OCI-LY3 (cell line): ENCODE measurements around the gene KRTAP5-1.
"Not testable (repeated sequence)": the region's sequence is repeated elsewhere in the genome, so short reads cannot be mapped to it uniquely, and the experiment has no call there.

Experiments used
- H2AFZ ChIP-seq: fragments of 200-600, 300-600 bp; shearing (Covaris generic); 2 replicates; pipeline ENCODE4 v1.6.0; 2014; ENCODE audit warnings: antibody characterized with exemption, low read depth, low read length
- H3K27ac ChIP-seq: fragments of 200-600, 300-600 bp; sonication (generic); 2 replicates; pipeline ENCODE4 v1.5.1; 2014; ENCODE audit warnings: mild to moderate bottlenecking, low read length, moderate library complexity, mixed read lengths
- H3K27me3 ChIP-seq: fragments of 200-600, 300-600 bp; sonication (generic); 2 replicates; pipeline ENCODE4 v1.6.1; 2014; ENCODE audit warnings: low read depth, low read length, mixed read lengths
- H3K36me3 ChIP-seq: fragments of 200-600, 300-600 bp; sonication (generic); replicated peaks from 2 replicates; pipeline ENCODE3; 2014; ENCODE audit warnings: low read depth, low read length, mixed read lengths
- H3K4me1 ChIP-seq: fragments of 300-600, 200-600 bp; sonication (generic); 2 replicates; pipeline ENCODE4 v1.6.1; 2014; ENCODE audit warnings: low read length, mixed read lengths
- H3K4me2 ChIP-seq: fragments of 200-600, 300-600 bp; sonication (generic); 2 replicates; pipeline ENCODE4 v1.6.1; 2014; ENCODE audit warnings: low read length, mixed read lengths
- H3K4me3 ChIP-seq: fragments of 300-600, 200-600 bp; sonication (generic); 2 replicates; pipeline ENCODE4 v1.5.1; 2014; ENCODE audit warnings: antibody characterized with exemption, mild to moderate bottlenecking, low read length, moderate library complexity
- H3K79me2 ChIP-seq: fragments of 300-600, 200-600 bp; shearing (Covaris generic); 2 replicates; pipeline ENCODE4 v1.6.1; 2014; ENCODE audit warnings: mild to moderate bottlenecking, low read length, mixed read lengths
- H3K9ac ChIP-seq: fragments of 300-600, 200-600 bp; shearing (Covaris generic); 2 replicates; pipeline ENCODE4 v1.6.0; 2014; ENCODE audit warnings: mild to moderate bottlenecking, low read length, moderate library complexity
- H3K9me3 ChIP-seq: fragments of 200-600, 300-600 bp; shearing (Covaris generic); 2 replicates; pipeline ENCODE4 v1.6.1; 2014; ENCODE audit warnings: low read length, mixed read lengths; ENCODE audit not compliant: insufficient read depth
- H4K20me1 ChIP-seq: fragments of 200-600, 300-600 bp; sonication (generic); 2 replicates; pipeline ENCODE4 v1.6.1; 2016; ENCODE audit warnings: low read length, mixed read lengths; ENCODE audit not compliant: insufficient read depth
- CTCF ChIP-seq: fragments of 200-600, 300-600 bp; sonication (generic); IDR thresholded peaks from 2 replicates; pipeline ENCODE4 v1.5.1; 2014; ENCODE audit warnings: antibody characterized with exemption, low read length, low read depth
- EZH2phosphoT487 ChIP-seq: fragments of 200-600 bp; shearing (Covaris generic); IDR thresholded peaks from 2 replicates; pipeline ENCODE4 v1.6.1; 2018; ENCODE audit warnings: antibody characterized with exemption, mixed run types, low read depth

KRTAP5-1 gene

GRCh38 chr11:1598816-1599215 is 13.7 kb upstream of the KRTAP5-1 start:
- H3K9me3 ChIP-seq: no peaks in the 10 kb centered on the region
- no peak overlapping the region for H3K9ac ChIP-seq
- H3K36me3 ChIP-seq: no peaks in the 10 kb centered on the region
- H3K4me2 ChIP-seq: no peak overlapping the region
- no peaks in the 10 kb centered on the region for H3K79me2 ChIP-seq
- H3K27ac ChIP-seq: no peak overlapping the region
- TF ChIP-seq CTCF: no peak
- TF ChIP-seq EZH2phosphoT487: no peak
- peaks cover 71% of the 10 kb centered on the region for H3K27me3 ChIP-seq
- no peak overlapping the region for H2AFZ ChIP-seq
- H3K4me1 ChIP-seq: peaks cover 9% of the 10 kb centered on the region
- H4K20me1 ChIP-seq: no peaks in the 10 kb centered on the region
- H3K4me3 ChIP-seq: no peak overlapping the region

- not testable (repeated sequence) for H3K4me2 ChIP-seq, H3K27ac ChIP-seq
- peaks cover 70% of the 10 kb centered on the region for H3K27me3 ChIP-seq
Measured at GRCh38 chr11:1598406-1598805, 13.3 kb upstream of the KRTAP5-1 start.

GRCh38 chr11:1597994-1598380 is 12.9 kb upstream of the KRTAP5-1 start, which contains the start of gene KRTAP5-2:
Gene KRTAP5-2, minus strand, starts transcription at chr11:1598294. Its CDS starts 44 bp downstream, at chr11:1598250.
- Histone ChIP-seq H2AFZ (no peak within 1 kb of the TSS), H3K4me2 (no peak within 1 kb of the TSS), H4K20me1 (no peaks in the 10 kb centered on the region), H3K9me3 (no peaks in the 10 kb centered on the region), H3K27me3 (peaks cover 67% of the 10 kb centered on the region), H3K36me3 (no peaks in the 10 kb centered on the region), H3K4me3 (no peak within 1 kb of the TSS), H3K79me2 (no peaks in the 10 kb centered on the region), H3K4me1 (peaks cover 9% of the 10 kb centered on the region), H3K9ac (no peak within 1 kb of the TSS), H3K27ac (no peak within 1 kb of the TSS)
- TF ChIP-seq CTCF: no peak
- TF ChIP-seq EZH2phosphoT487: no peak

More at GRCh38 chr11:1598406-1598805, 13.3 kb upstream of the KRTAP5-1 start:
- not testable (repeated sequence) for H3K4me1 ChIP-seq, H3K79me2 ChIP-seq, H2AFZ ChIP-seq, H3K9ac ChIP-seq, H3K4me3 ChIP-seq, H4K20me1 ChIP-seq, H3K36me3 ChIP-seq, H3K9me3 ChIP-seq

- Histone ChIP-seq H2AFZ (no peak overlapping the region), H3K27ac (no peak overlapping the region), H3K79me2 (no peaks in the 10 kb centered on the region), H3K9ac (no peak overlapping the region), H3K27me3 (peaks cover 68% of the 10 kb centered on the region), H3K4me2 (no peak overlapping the region), H3K36me3 (no peaks in the 10 kb centered on the region), H3K4me1 (peaks cover 9% of the 10 kb centered on the region), H3K4me3 (no peak overlapping the region), H4K20me1 (no peaks in the 10 kb centered on the region), H3K9me3 (no peaks in the 10 kb centered on the region)
- TF ChIP-seq CTCF (no peak), EZH2phosphoT487 (no peak)
Measured at GRCh38 chr11:1597331-1597993, 12.4 kb upstream of the KRTAP5-1 start.

GRCh38 chr11:1596576-1597121 is 11.6 kb upstream of the KRTAP5-1 start:
- H3K4me3 ChIP-seq, H3K79me2 ChIP-seq, H3K9ac ChIP-seq, H3K27ac ChIP-seq, H3K9me3 ChIP-seq, H2AFZ ChIP-seq, H3K36me3 ChIP-seq, H3K4me1 ChIP-seq, H4K20me1 ChIP-seq, H3K4me2 ChIP-seq: not testable (repeated sequence)
- peaks cover 60% of the 10 kb centered on the region for H3K27me3 ChIP-seq

- not testable (repeated sequence) for H3K9me3 ChIP-seq, H3K27ac ChIP-seq, H4K20me1 ChIP-seq, H3K79me2 ChIP-seq, H3K9ac ChIP-seq, H3K4me2 ChIP-seq, H3K4me1 ChIP-seq, H3K36me3 ChIP-seq, H2AFZ ChIP-seq, H3K4me3 ChIP-seq
- peaks cover 57% of the 10 kb centered on the region for H3K27me3 ChIP-seq
Measured at GRCh38 chr11:1595994-1596575, 11.0 kb upstream of the KRTAP5-1 start.
